HG03432 (cell line): Measurements from ENCODE around the gene ANAPC10.
"Not testable (repeated sequence)": the region's sequence is repeated elsewhere in the genome, so short reads cannot be mapped to it uniquely, and the experiment has no call there.

ENCODE experiments used
- ATAC-seq: cut with Tn5 transposase; IDR thresholded peaks from one replicate; pipeline ENCODE4 v1.9.1; 2021; ENCODE audit warnings: mild to moderate bottlenecking, moderate library complexity; ENCODE audit not compliant: unreplicated experiment

The ANAPC10 gene

DNA sequence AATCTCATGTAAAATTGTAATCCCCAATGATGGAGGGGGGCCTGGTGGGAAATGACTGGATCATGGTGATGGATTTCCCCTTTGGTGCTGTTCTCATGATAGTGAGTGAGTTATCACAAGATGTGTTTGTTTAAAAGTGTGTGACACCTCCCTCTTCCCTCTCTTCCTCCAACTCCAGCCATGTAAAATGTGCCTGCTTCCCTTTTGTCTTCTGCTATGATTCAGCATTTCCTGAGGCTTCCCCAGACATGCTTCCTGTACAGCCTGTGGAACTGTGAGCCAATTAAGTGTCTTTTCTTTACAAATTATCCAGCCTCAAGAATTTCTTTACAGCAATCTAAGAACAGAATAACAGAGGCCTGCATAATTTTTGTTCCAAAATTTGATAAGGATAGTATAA, 85.2 kb downstream of the ANAPC10 start:
- ATAC-seq = no peak

DNA sequence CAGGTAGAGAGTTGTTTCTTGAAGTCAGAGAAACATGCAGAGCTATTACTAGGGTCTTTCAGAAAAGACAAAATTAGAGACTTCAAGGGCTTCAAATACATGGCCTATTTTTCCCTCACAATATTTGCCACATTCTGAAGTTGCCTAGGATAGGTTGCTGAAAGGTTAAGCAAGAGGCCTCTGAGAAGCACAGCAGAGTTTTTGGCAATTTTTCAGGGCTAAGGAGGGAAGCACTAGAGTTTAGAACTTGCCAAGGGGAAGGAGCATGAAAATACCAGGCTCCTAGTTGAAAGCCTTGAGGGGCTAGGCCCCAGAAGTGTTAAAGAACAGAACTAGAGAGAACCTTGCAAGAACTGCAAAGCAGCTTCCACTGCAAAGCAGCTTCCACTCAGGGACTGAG, 86.4 kb downstream of the ANAPC10 start:
- no peak for ATAC-seq

DNA sequence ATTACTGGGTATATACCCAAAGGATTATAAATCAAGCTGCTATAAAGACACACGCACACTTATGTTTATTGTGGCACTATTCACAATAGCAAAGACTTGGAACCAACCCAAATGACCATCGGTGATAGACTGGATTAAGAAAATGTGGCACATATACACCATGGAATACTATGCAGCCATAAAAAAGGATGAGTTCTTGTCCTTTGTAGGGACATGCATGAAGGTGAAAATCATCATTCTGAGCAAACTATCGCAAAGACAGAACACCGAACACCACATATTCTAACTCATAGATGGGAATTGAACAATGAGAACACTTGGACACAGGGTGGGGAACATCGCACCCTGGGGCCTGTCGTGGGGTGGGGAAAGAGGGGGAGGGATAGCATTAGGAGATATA, 87.7 kb downstream of the ANAPC10 start:
- not testable (repeated sequence) for ATAC-seq

DNA sequence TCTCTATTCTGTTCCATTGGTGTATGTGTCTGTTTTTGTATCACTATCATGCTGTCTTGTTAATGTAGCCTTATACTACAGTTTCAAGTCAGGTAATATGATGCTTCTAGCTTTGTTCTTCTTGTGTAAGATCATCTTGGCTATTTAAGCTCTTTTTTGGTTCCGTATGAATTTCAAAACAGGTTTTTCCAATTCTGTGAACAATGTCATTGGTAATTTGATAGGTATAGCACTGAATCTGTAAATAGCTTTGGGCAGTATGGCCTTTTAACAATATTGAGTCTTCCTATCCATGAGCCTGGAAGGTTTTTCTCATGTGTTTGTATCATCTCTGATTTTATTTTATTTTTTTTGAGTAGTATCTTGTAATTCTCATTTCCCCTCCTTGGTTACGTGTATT, 94.3 kb downstream of the ANAPC10 start:
- no peak for ATAC-seq

DNA sequence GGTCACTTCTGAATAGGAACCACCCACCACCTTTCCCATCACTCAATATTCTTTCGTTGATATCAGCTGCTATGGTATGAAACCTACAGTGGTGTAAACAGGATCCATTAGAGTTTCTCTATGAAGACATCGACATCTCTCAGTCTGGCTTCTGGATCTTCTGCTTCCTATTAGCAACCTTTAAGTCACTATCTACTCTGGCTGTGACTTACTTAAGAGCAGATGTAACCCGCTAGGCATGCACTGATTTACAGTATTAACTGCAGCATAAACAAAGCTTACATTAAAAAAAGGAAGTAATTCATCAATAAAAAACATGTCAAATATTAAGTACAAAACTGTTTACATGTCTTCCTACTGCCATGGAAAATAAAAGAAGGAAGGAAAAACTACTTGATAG, 96.4 kb downstream of the ANAPC10 start:
- no peak for ATAC-seq

DNA sequence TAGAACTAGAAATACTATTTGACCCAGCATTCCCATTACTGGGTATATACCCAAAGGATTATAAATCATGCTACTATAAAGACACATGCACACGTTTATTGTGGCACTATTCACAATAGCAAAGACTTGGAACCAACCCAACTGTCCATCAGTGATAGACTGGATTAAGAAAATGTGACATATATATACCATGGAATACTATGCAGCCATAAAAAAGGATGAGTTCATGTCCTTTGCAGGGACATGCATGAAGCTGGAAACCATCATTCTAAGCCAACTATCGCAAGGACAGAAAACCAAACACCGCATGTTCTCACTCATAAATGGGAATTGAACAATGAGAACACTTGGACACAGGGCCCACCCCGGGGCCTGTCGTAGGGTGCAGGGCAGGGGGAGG, 97.3 kb downstream of the ANAPC10 start:
- not testable (repeated sequence) for ATAC-seq

DNA sequence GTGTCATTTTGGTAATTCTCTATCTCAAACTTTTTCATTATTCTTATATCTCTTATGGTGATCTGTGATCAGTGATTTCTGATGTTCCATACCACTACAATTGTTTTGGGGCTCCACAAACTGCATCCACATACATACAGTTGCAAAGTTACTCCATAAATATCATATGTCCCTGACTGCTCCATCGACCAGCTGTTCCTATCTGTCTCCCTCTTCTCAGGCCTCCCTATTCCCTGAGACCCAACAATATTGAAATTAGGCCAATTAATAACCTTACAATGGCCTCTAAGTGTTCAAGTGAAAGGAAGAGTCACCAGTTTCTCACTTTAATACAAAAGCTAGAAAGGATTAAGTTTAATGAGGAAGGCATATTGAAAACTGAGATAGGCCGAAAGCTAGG, 108.7 kb downstream of the ANAPC10 start:
- ATAC-seq = no peak

DNA sequence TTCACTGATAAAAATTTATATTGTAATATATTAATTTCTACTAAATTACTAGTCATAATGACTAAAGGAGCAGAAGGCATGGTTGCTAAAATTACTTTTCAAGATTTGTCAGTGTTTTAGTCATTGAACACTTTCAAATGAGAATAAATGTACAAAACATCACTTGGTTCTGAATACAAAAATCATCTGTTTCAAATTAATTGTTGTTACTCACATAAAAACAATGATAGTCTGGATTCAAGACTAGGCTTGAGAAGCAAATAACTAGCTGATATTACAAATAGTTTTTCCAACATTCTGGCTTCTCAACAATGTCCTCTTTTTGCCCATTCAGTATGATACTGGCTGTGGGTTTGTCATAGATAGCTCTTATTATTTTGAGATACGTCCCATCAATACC, 112.5 kb downstream of the ANAPC10 start:
- no peak for ATAC-seq

DNA sequence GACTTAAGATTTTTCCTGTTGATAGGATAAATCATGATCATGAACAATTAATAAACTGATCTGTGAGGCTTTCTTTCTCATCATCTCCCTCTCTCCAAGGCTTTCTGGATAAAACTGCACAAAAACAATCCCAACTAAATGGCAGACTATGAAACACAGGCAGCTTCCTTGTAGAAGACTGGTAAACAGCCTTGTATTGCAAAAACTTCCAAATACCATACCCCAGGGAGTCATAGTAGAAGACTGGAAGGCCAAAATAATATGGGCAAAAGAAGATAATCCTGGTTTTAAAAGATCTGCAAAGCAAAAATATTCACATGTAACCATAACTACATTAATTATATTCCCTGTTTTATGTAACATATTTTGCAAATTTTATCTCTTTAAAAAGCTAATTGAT, 113.0 kb downstream of the ANAPC10 start:
- no peak for ATAC-seq

DNA sequence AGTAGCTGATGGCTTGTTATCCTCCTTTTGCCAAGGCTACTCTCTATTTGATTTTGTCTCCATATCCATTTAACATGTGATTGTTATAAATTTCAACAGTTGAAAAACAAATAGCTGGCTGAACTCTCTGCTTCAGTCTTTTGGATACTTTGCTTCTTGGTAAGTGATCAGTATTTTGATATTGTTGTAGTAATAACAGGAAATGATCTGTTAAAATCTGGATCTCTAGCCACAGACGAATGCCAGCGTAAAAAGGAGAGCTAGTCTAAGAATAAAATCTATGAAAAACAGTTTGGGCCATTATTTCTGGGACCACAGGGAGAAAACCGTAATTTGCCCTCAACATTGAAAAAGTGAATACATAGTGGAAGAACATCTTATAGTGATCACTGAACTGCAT, 113.8 kb downstream of the ANAPC10 start:
- ATAC-seq = no peak

DNA sequence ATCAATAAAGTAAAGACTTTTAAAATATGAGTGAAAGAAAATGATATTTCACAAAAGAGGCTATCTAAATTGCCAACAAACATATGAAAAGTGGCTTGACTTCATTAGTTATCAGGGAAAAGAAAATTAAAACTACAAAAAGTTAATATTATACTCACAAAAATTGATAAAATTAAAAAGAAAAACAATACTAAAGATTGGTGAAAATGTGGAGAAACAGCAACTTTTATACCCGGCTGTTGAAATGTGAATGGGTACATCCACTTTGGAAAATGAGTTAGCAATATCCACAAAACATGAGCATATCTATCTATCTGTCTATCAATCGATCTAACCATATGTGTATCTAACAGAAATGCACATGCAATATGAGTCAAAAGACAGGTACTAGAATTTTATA, 122.3 kb downstream of the ANAPC10 start:
- no peak for ATAC-seq

DNA sequence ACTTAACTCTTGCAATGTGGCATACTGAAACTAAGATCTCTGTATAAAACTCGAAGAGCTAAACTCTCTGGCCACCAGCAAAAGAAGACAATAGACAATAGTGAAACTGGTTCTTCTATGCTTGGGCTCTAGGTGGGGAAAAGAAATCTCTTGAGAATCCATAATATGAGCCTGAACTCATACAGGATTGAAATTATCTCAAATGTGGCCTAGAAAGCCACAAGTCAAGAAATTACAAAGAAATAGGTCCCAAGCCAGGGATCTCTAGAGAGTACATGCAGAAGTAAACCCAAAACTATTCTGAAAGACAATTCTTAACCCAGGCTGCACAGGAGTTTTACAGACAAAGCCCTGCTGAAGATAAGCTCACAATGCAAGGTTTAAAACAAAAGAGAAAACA, 127.4 kb downstream of the ANAPC10 start:
- ATAC-seq = peak; percentile 84

DNA sequence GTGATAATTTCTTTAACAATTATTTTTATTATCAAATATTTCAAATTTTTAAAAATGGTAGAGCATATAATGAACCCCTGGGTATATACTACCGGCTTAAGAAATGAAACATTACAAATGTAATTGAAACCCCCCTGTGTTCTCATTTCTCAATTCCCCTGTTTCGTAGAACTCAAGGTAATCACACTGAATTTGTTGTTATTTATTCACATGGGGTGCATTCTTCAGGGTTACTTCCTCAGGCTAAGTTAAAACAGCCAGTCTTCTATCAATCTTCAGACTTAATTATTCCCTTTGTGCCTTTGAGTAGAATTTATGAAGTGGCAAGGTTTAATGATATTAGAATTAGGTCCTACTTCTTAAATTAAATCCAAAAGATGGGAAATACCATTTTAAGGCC, 128.2 kb downstream of the ANAPC10 start:
- peak; percentile 24 for ATAC-seq

DNA sequence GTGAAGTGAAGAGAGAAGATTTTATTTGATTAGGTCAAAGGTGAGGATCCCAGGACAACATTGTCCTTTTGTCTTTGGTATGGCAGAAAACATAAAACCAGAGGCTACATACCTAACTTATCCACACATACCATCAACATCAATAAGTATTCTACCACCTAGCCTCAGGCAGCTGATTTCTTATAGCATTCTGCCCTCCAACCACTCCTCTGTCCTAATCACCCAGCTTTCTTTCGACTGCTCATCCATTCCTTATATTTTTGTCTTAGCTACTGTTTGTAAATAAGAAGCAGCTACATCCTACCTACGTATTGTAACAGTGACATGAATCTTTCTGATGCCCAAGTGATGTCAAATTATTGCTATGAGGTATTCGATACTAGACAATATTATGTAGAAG, 129.4 kb downstream of the ANAPC10 start:
- no peak for ATAC-seq

DNA sequence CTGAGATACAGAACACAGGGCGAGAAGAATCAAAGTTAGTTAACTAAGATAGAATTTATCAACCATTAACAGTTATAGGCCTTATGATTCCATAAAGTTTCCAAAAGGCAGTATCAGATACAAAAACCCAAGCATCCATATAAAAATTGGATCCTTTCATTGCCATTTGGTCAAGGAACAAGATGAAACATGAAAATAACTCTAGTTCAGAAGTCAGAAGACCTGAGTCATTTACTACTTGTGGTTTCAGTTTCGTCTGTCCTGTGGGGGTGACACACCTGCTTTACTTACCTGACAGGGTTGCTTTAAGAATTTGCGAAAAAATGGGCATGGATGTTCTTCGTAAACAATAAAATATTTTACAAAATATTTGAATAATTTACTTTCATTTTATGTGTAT, 130.8 kb downstream of the ANAPC10 start:
- peak; percentile 63 for ATAC-seq

DNA sequence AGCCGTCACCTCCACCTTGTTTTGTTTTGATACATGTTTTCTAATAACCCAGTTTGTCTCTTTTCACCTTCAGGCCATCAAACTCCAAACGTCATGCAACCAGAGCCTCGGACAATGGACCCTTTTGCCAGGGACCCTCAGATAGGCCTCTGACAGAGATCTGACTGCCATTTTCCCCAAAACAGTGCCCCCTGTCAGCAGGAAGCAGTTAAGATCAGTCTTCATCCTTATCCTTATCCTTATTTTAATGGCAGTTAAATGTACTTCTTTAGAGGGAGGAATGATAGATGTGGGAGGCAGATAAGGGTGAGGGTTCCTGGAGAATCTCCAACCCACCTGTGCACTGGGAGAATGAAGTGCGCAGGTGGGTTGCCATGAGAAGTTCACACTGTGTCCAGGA, 135.7 kb downstream of the ANAPC10 start:
- no peak for ATAC-seq

DNA sequence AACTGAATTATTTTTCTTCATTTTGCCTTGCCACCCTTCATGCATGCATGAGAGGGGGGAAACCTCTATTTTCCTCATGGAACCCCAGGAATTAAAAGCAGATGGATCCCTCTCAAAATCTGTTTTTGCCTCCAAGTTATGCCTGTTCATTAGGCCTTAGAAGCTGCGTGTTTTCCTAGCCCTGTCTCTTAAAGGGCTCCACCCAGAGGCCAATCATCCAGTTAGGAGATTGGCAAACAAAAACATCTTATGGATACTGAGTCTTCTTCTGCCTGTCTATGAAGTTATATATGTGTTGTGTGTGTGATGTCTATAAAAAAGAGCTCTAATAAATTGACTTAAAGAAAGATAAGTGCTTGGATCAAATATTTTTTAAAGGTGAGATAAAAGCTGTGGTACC, 142.9 kb downstream of the ANAPC10 start:
- no peak for ATAC-seq

DNA sequence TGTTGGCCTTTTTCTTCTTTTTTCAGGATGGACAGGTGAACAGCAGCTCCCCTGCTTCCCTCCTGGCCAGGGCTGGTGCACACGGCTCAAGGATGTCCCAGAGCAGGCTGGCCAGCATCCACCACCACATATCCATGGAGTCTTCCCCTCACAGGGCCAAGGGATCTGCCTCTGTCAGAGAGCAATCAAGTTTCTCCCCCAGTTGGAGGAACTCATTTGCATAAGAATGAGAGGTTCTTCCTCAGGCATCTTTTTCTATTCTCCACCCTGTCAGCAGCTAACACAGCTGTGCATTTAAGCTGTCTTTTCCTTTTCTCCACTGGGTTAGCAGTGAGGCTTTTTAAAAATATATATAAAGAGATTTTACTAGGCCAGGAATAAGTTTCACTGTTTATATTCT, 143.8 kb downstream of the ANAPC10 start:
- ATAC-seq = no peak

DNA sequence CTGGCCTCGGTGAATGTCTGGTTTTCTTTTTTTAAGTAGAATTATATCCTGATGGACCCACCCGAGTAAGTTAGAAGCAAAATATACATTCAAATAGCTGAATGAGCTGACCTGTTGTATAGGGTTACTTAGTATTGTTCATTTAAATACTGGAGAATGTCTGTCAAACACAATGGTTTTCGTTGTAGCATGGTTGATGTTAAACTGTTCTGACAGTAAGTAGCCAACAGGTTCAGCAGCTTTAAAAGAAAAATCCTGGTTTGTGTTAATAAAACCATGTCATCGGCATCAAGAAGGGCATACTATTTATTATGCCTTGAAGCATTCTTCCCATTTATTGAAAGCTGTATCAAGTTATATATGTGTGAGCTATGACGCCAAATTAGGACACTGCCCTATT, 149.6 kb downstream of the ANAPC10 start:
- ATAC-seq = no peak

DNA sequence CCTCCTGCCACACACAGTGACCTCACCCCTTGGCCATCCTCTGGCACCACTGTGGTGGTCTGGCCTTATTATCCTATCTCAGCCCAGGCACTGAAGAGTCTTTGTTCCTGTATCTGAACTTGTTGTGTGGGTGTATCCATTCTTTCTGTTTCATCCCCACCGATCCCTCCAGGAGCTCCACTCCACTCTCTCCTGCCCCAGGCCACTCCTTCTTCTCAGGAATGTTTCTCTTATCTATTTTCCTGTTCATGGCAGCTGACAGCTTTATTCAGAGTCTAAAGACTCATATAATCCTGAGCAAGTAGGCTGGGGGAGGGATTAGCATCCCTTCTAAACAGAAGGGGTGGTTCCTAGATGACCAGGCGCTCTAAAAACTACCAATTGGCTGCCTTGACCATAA, 150.0 kb downstream of the ANAPC10 start:
- ATAC-seq = no peak
